Right renal cortex interstitium (tissue), 3 donors: ENCODE results near the gene NPIPB12. TPM values are rescaled to one million over a fixed set of nuclear protein-coding genes. Genes with fewer than 3 reads are reported as not detected.
"Not testable (repeated sequence)": the region's sequence is repeated elsewhere in the genome, so short reads cannot be mapped to it uniquely, and the experiment has no call there.

ENCODE experiments used
- DNase-seq, 3 donors: peaks; one replicate each; pipeline ENCODE4 v3.0.0-alpha.2; 2013; ENCODE audit warnings: low read depth in 3 of 3, low spot score in 2 of 3
- polyA plus RNA-seq, 3 donors: library from polyadenylated mRNA; unstranded; fragments of 120-200 nt; gene quantifications; one replicate each; pipeline ENCODE4 v1.2.1, GENCODE V29; 2013; ENCODE audit not compliant: insufficient read length in 3 of 3

NPIPB12 gene
- polyA plus RNA-seq, result 10 to 100 TPM; 17.7 to 29.4 (median 18.4) TPM

- not testable (repeated sequence) for DNase-seq
These were observed at the start of gene NPIPB12 for GRCh38 chr16:29506308-29506707. TSS of gene NPIPB12 (minus strand) at chr16:29506408.

- not testable (repeated sequence) for DNase-seq
These were observed 15.3 kb upstream of the NPIPB12 start for GRCh38 chr16:29521520-29521919.

GRCh38 chr16:29482276-29482675 lies 23.9 kb downstream of the NPIPB12 start:
- DNase-seq, result not testable (repeated sequence)

GRCh38 chr16:29472065-29472464 lies 34.1 kb downstream of the NPIPB12 start:
- not testable (repeated sequence) for DNase-seq

GRCh38 chr16:29469660-29470059 lies 36.5 kb downstream of the NPIPB12 start:
- DNase-seq, result not testable (repeated sequence)

- not testable (repeated sequence) for DNase-seq
These were observed 38.4 kb downstream of the NPIPB12 start for GRCh38 chr16:29467654-29468366.

- not testable (repeated sequence) for DNase-seq
These were observed 39.3 kb downstream of the NPIPB12 start for GRCh38 chr16:29466904-29467303.

GRCh38 chr16:29465985-29466824 lies 40.0 kb downstream of the NPIPB12 start:
- not testable (repeated sequence) for DNase-seq

GRCh38 chr16:29460647-29461030 lies 45.6 kb downstream of the NPIPB12 start:
- DNase-seq, result not testable (repeated sequence)

- DNase-seq, result not testable (repeated sequence)
These were observed 46.2 kb downstream of the NPIPB12 start, which contains the start of gene SULT1A4 for GRCh38 chr16:29459706-29460646. TSS of gene SULT1A4 (plus strand) at chr16:29459913. CDS start at chr16:29461386, 1,473 bp downstream.

GRCh38 chr16:29457660-29458059 lies 48.5 kb downstream of the NPIPB12 start:
- DNase-seq, result not testable (repeated sequence)

- DNase-seq, result not testable (repeated sequence)
These were observed 51.4 kb downstream of the NPIPB12 start for GRCh38 chr16:29454828-29455227.

GRCh38 chr16:29454269-29454668 lies 51.9 kb downstream of the NPIPB12 start, which contains the start of the genes BOLA2 and SLX1B:
TSS of gene BOLA2 (minus strand) at chr16:29454351. CDS start at chr16:29454253, 98 bp downstream.
TSS of gene SLX1B (plus strand) at chr16:29454533.
- not testable (repeated sequence) for DNase-seq

GRCh38 chr16:29453754-29454153 lies 52.5 kb downstream of the NPIPB12 start:
- DNase-seq, result not testable (repeated sequence)

Other genes with a start within 250 kb of the NPIPB12 start
- gene NPIPB11, start 99.7 kb downstream of the NPIPB12 start, polyA plus RNA-seq, result under 1 TPM; 0.57 to 0.71 (median 0.61) TPM
- 1 to 10 TPM; 6.3 to 9.4 (median 8.8) TPM for gene BOLA2, start 52.1 kb downstream of the NPIPB12 start, polyA plus RNA-seq
- 10 to 100 TPM; 10.1 to 13.0 (median 12.4) TPM for gene SLX1B, start 51.9 kb downstream of the NPIPB12 start, polyA plus RNA-seq
- 10 to 100 TPM; 11.7 to 20.3 (median 18.8) TPM for gene SULT1A4, start 46.5 kb downstream of the NPIPB12 start, polyA plus RNA-seq
- 1 to 10 TPM; 2.2 to 2.6 (median 2.6) TPM for gene SPN, start 156.8 kb upstream of the NPIPB12 start, polyA plus RNA-seq
- gene QPRT, start 172.8 kb upstream of the NPIPB12 start, polyA plus RNA-seq, result 100 to 1,000 TPM; 115 to 144 (median 131) TPM
- under 1 TPM; 0.17 to 0.28 (median 0.26) TPM for gene C16orf54, start 239.6 kb upstream of the NPIPB12 start, polyA plus RNA-seq